H1 (cell line): Measurements from ENCODE around the gene RARRES1. TPM values are rescaled to one million over a fixed set of nuclear protein-coding genes. Genes with fewer than 3 reads are reported as not detected.

Source experiments
- MAFK ChIP-seq: IDR thresholded peaks from 2 replicates; pipeline ENCODE4 v1.6.1; 2012; ENCODE audit warnings: low read depth, mild to moderate bottlenecking, improper control_type of control experiment, low read length
- RAD21 ChIP-seq, 2 experiments: IDR thresholded peaks in 1 of 2; conservative IDR thresholded peaks in 1 of 2; 2 replicates each; pipeline ENCODE4 v1.6.1; 2011; ENCODE audit warnings: low read depth in 2 of 2, low read length in 2 of 2, improper control_type of control experiment in 1 of 2, inconsistent platforms in 1 of 2, mild to moderate bottlenecking in 1 of 2, moderate library complexity in 1 of 2
- RBBP5 ChIP-seq: IDR thresholded peaks from 2 replicates; pipeline ENCODE4 v1.7.1; 2012; ENCODE audit warnings: low read depth, mild to moderate bottlenecking, inconsistent platforms, low read length, moderate library complexity, borderline replicate concordance
- RFX5 ChIP-seq: IDR thresholded peaks from 2 replicates; pipeline ENCODE4 v1.6.1; 2011; ENCODE audit warnings: low read depth, low read length, improper control_type of control experiment, borderline replicate concordance
- SIRT6 ChIP-seq: IDR thresholded peaks from one replicate; pipeline ENCODE4 v1.7.1; 2012; ENCODE audit warnings: low read length, inconsistent platforms
- polyA plus RNA-seq, 7 experiments: library from polyadenylated mRNA; depleted of rRNA in 3 of 7; stranded (reverse) in 5 of 7; unstranded in 2 of 7; fragments of >200 nt in 5 of 7; fragments of 200-250 nt in 2 of 7; gene quantifications; 1 replicate in 5 of 7; 2 replicates in 1 of 7; 4 replicates in 1 of 7; pipeline versions ENCODE4 v1.2.1 to v1.2.3, GENCODE V29; 2011 to 2013; ENCODE audit warnings: missing spikeins in 2 of 7, mixed read lengths in 2 of 7
- total RNA-seq: library from RNA; stranded (reverse); fragmentation: NEBNext Ultra II Directional; extraction: Animal tissue kit (Norgen Biotek cat#: 25700); gene quantifications from 2 replicates; pipeline ENCODE4 v1.2.1, GENCODE V29; 2021

Gene RARRES1
- total and polyA plus RNA-seq, 2 of the 8 experiments (the other 6 are each of a cell fraction or from before 2014, with no cell fraction given): 0.26 to 0.71 TPM

DNA sequence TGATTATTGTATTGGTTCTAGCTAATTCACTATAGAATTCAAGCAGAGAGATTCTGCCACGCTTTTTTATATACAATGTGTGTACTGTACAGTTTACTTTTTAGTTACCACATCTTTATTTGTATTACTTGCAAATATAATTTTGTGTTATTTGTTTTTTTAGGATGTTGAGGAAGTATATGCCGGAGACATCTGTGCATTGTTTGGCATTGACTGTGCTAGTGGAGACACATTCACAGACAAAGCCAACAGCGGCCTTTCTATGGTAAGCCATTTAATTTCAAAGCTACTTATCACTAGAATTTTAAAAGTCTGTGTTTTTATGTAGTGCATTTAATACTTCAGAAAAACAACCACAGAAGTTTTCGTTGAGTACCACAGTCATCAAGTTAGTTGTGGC is 71.5 kb downstream of the RARRES1 start (continued):
- TF ChIP-seq RAD21 (IDR thresholded peaks at IDR 0.05 in 1 of 2, conservative IDR thresholded peaks at IDR 0.05 in 1 of 2; ENCODE audit: low read depth in 2 of 2, low read length in 2 of 2) (no peak), SIRT6 (no peak), MAFK (no peak), RBBP5 (no peak), RFX5 (no peak)
